Measurements from ENCODE around the gene MED9. TPM values are rescaled to one million over a fixed set of nuclear protein-coding genes. Genes with fewer than 3 reads are reported as not detected.
"Not testable (repeated sequence)": the region's sequence is repeated elsewhere in the genome, so short reads cannot be mapped to it uniquely, and the experiment has no call there.

Gene MED9
- total RNA-seq = 17.9 to 20.1 TPM (median 18.9 TPM) in 3 replicates

GRCh38 chr17:17476865-17477467 lies at the start of gene MED9:
MED9 (plus strand) TSS chr17:17477000; CDS start chr17:17477042, 42 bp downstream.
- no peaks in the 10 kb centered on the region for H3K9me3 Mint-ChIP-seq
- H3K36me3 Mint-ChIP-seq = no peaks in the 10 kb centered on the region
- TF ChIP-seq CTCF (IDR thresholded peaks at IDR 0.05; ENCODE audit: unreplicated experiment) = no peak
- H3K27ac Mint-ChIP-seq = peak within 1 kb of the TSS; percentile 92
- peaks cover 22% of the 10 kb centered on the region for H3K4me1 Mint-ChIP-seq
- peak; percentile 89 to 94 for DNase-seq (ENCODE audit: low spot score in 2 of 2, unreplicated experiment in 2 of 2)
- peak within 1 kb of the TSS; percentile 90 for H3K4me3 Mint-ChIP-seq
- peaks cover 27% of the 10 kb centered on the region for H3K27me3 Mint-ChIP-seq (ENCODE audit: low read depth)

- DNase-seq (ENCODE audit: low spot score in 2 of 2, unreplicated experiment in 2 of 2) = no peak
- no peak overlapping the region for H3K27ac Mint-ChIP-seq
- peaks cover 6% of the 10 kb centered on the region for H3K9me3 Mint-ChIP-seq
- H3K4me3 Mint-ChIP-seq = no peak overlapping the region
- no peak for TF ChIP-seq CTCF (IDR thresholded peaks at IDR 0.05; ENCODE audit: unreplicated experiment)
- H3K36me3 Mint-ChIP-seq = peaks cover 3% of the 10 kb centered on the region
- peaks cover 36% of the 10 kb centered on the region for H3K27me3 Mint-ChIP-seq (ENCODE audit: low read depth)
- no peaks in the 10 kb centered on the region for H3K4me1 Mint-ChIP-seq
Measured at GRCh38 chr17:17429222-17429621, 47.6 kb upstream of the MED9 start.

- peaks cover 40% of the 10 kb centered on the region for H3K27me3 Mint-ChIP-seq (ENCODE audit: low read depth)
- DNase-seq (ENCODE audit: low spot score in 2 of 2, unreplicated experiment in 2 of 2); H3K9me3 Mint-ChIP-seq; H3K27ac Mint-ChIP-seq; H3K36me3 Mint-ChIP-seq; H3K4me3 Mint-ChIP-seq; H3K4me1 Mint-ChIP-seq: not testable (repeated sequence)
Measured at GRCh38 chr17:17430924-17431323, 45.9 kb upstream of the MED9 start.

GRCh38 chr17:17431605-17432004 lies 45.2 kb upstream of the MED9 start:
- no peak overlapping the region for H3K4me3 Mint-ChIP-seq
- DNase-seq (ENCODE audit: low spot score in 2 of 2, unreplicated experiment in 2 of 2) = no peak
- TF ChIP-seq CTCF (IDR thresholded peaks at IDR 0.05; ENCODE audit: unreplicated experiment) = no peak
- peaks cover 3% of the 10 kb centered on the region for H3K36me3 Mint-ChIP-seq
- no peak overlapping the region for H3K27ac Mint-ChIP-seq
- peaks cover 35% of the 10 kb centered on the region for H3K27me3 Mint-ChIP-seq (ENCODE audit: low read depth)
- H3K4me1 Mint-ChIP-seq = no peaks in the 10 kb centered on the region
- peaks cover 6% of the 10 kb centered on the region for H3K9me3 Mint-ChIP-seq

- Mint-ChIP-seq H3K4me3 (no peak overlapping the region), H3K27ac (no peak overlapping the region)
- TF ChIP-seq CTCF (IDR thresholded peaks at IDR 0.05; ENCODE audit: unreplicated experiment) = no peak
Measured at GRCh38 chr17:17433000-17433703, 43.6 kb upstream of the MED9 start.

GRCh38 chr17:17434477-17434876 lies 42.3 kb upstream of the MED9 start:
- DNase-seq (ENCODE audit: low spot score in 2 of 2, unreplicated experiment in 2 of 2) = no peak
- Mint-ChIP-seq H3K36me3 (peaks cover 3% of the 10 kb centered on the region), H3K9me3 (peaks cover 6% of the 10 kb centered on the region), H3K4me1 (no peaks in the 10 kb centered on the region), H3K27ac (no peak overlapping the region), H3K4me3 (no peak overlapping the region), H3K27me3 (ENCODE audit: low read depth) (peaks cover 26% of the 10 kb centered on the region)
- TF ChIP-seq CTCF (IDR thresholded peaks at IDR 0.05; ENCODE audit: unreplicated experiment) = no peak

More at GRCh38 chr17:17433000-17433703, 43.6 kb upstream of the MED9 start:
- Mint-ChIP-seq H3K36me3 (peaks cover 3% of the 10 kb centered on the region), H3K9me3 (peaks cover 6% of the 10 kb centered on the region), H3K27me3 (ENCODE audit: low read depth) (peaks cover 26% of the 10 kb centered on the region), H3K4me1 (no peaks in the 10 kb centered on the region)
- no peak for DNase-seq (ENCODE audit: low spot score in 2 of 2, unreplicated experiment in 2 of 2)
